HG03442 (cell line): ENCODE data around the gene MYPOP.
"Not testable (repeated sequence)": the region's sequence is repeated elsewhere in the genome, so short reads cannot be mapped to it uniquely, and the experiment has no call there.

Experiments
- ATAC-seq: cut with Tn5 transposase; IDR thresholded peaks from one replicate; pipeline ENCODE4 v1.9.1; 2021; ENCODE audit warnings: mild to moderate bottlenecking, moderate library complexity; ENCODE audit not compliant: unreplicated experiment

The MYPOP gene

GRCh38 chr19:45884682-45885555 is 17.5 kb downstream of the MYPOP start:
- ATAC-seq: no peak

- no peak for ATAC-seq
Observed at GRCh38 chr19:45883881-45884681, 18.3 kb downstream of the MYPOP start.

GRCh38 chr19:45883586-45883880 is 18.9 kb downstream of the MYPOP start:
- ATAC-seq: no peak

GRCh38 chr19:45882652-45883585 is 19.5 kb downstream of the MYPOP start:
- no peak for ATAC-seq

- no peak for ATAC-seq
Observed at GRCh38 chr19:45881909-45882528, 20.4 kb downstream of the MYPOP start.

- no peak for ATAC-seq
Observed at GRCh38 chr19:45881082-45881908, 21.1 kb downstream of the MYPOP start.

GRCh38 chr19:45879971-45880370 is 22.4 kb downstream of the MYPOP start:
- ATAC-seq: no peak

GRCh38 chr19:45879055-45879454 is 23.4 kb downstream of the MYPOP start:
- ATAC-seq: no peak

GRCh38 chr19:45878043-45878794 is 24.2 kb downstream of the MYPOP start:
- ATAC-seq: no peak

- no peak for ATAC-seq
Observed at GRCh38 chr19:45876411-45877197, 25.8 kb downstream of the MYPOP start.

- ATAC-seq: no peak
Observed at GRCh38 chr19:45876161-45876410, 26.3 kb downstream of the MYPOP start.

GRCh38 chr19:45874620-45874966 is 27.8 kb downstream of the MYPOP start:
- ATAC-seq: no peak

GRCh38 chr19:45873219-45873772 is 29.1 kb downstream of the MYPOP start:
- no peak for ATAC-seq

- no peak for ATAC-seq
Observed at GRCh38 chr19:45872095-45872919, 30.1 kb downstream of the MYPOP start.

GRCh38 chr19:45870798-45871197 is 31.6 kb downstream of the MYPOP start:
- no peak for ATAC-seq

- not testable (repeated sequence) for ATAC-seq
Observed at GRCh38 chr19:45867241-45867640, 35.2 kb downstream of the MYPOP start.

GRCh38 chr19:45866400-45867176 is 35.8 kb downstream of the MYPOP start:
- ATAC-seq: no peak
